ENCODE measurements around the gene TXNDC12.

- TF ChIP-seq ARNT (IDR thresholded peaks at IDR 0.05) (no peak), ELF4 (IDR thresholded peaks at IDR 0.05) (no peak), LEF1 (IDR thresholded peaks at IDR 0.05; ENCODE audit: borderline replicate concordance) (no peak)
Observed at GRCh38 chr1:52096216-52096615, 41.2 kb upstream of the TXNDC12 start.

Data from HEK293T (cell line).